Activated T-helper 1 cell treated with Interleukin-2 at 50 U/mL for 16 hours (primary cell): ENCODE measurements around the gene SLC15A5.

ENCODE experiments used
- DNase-seq: peaks from one replicate; pipeline ENCODE4 v3.0.0-alpha.2; 2020; ENCODE audit warnings: low read depth

Gene SLC15A5

GRCh38 chr12:16277585-16277984 lies at the start of gene SLC15A5:
Gene SLC15A5 (minus strand): TSS chr12:16277685. CDS start chr12:16277685, 0 bp downstream.
- no peak for DNase-seq

DNA sequence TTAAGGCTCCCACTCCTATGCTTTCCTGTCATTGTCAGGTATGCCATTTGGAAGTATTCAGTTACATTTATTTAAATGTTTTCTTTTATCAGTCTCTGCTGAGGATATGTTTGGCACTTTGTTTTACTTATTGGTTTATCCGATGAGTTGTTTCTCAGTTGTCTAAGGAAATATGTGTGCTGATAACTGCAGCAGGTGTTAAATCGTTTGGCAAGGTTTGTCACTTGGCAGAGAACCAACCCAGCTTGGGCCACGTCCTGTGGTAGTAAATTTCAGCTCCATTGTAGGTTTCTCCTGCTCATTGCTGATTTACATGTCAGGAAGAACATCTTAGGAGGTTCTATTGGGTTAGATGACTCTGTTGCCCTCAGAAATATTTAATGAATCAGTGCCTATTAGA lies 47.9 kb upstream of the SLC15A5 start:
- no peak for DNase-seq

DNA sequence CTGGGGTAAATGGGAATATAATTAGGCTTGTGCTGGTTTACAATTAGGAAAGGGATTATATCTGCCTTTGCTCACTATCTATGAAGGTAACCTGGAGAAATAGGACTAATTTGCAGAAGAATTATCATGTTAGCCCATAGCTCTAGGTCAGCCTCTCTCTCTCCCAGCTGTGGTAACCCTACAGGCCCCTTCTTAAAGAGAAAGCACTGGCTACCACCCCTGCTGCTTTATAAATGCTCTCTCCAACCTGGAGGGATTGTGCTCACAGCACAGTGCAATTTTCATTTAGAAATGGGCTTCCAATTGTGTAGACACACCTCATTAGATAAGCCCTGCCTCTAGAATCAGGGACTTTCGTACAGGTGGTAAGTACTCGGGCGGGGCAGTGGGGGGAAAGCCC lies 47.3 kb upstream of the SLC15A5 start:
- no peak for DNase-seq

DNA sequence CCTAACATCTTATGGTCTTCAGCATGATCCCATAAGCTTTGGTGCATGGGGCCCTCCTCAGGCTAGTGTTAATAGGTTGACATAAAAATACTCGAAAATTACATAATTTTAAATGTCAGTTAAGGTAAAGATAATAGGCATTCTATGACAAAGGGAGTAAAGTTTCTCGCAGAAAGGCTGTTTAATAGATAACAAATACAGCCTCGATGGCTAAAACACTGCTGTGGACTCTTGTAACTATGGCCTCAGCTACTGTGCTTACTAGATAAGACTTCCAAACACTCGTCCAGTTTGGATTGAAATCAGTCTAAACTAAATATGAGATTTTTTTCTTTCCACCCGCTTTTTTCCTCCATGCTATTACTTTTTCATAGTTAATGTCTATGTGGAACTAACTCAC lies 46.8 kb upstream of the SLC15A5 start:
- no peak for DNase-seq

GRCh38 chr12:16323638-16324037 lies 46.2 kb upstream of the SLC15A5 start:
- DNase-seq: no peak

- no peak for DNase-seq
These were observed 45.5 kb upstream of the SLC15A5 start for GRCh38 chr12:16323010-16323409.

DNA sequence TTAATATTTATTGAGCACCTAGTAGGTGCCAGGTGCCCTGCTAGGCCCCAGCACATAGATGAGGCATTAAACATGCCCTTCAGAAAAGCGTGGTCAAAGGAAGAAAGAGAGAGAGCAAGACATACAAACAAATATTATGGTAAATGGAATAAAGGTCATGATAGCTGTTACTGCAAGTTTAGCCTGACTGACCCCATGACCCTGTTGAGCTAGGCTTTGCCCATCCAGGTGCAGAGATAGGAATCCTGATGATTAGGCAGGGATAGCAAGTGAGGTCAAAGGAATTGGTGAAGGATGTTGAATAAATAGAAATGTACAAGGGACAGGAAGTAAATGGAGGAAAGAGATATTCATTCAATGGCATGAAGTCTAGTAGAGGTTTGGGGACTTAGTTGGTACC lies 33.4 kb upstream of the SLC15A5 start:
- no peak for DNase-seq

GRCh38 chr12:16307856-16308475 lies 30.5 kb upstream of the SLC15A5 start:
- DNase-seq: no peak

GRCh38 chr12:16303939-16304338 lies 26.5 kb upstream of the SLC15A5 start:
- no peak for DNase-seq

DNA sequence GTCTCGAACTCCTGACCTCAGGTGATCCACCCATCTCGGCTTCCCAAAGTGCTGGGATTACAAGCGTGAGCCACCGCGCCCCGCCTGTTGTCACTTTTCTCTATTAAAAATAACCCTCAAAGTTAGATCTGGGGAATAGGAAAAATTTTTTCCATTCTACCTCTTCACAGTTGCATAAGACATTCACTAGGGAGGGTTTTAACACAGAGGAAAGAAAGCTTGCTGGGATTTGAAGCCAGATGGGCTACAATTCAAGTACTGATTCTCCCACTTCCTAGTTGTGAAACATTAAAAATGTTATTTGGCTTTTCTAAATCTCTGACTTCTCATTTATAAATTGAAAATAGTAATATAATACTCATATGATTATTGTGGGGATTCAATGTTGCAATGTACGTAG lies 23.3 kb upstream of the SLC15A5 start:
- no peak for DNase-seq

GRCh38 chr12:16300122-16300521 lies 22.6 kb upstream of the SLC15A5 start:
- DNase-seq: no peak

DNA sequence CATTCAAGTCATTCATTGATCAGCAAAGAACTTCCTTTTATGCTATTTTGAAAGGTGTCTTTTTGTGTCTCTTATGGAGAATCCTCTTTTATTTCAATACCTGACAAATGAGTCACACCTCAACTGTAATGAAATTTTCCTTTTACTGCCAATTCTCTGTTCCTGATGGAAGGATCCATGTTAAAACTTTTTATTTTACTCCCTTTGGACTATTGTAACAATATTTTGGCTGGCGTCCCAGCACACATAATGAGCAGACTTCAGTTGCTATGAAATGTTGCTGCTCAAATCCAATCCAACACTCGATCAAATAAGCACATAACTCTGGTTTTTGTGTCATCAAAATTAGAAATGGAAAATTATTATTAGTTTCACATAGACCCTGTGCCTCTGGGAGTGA lies 21.9 kb upstream of the SLC15A5 start:
- no peak for DNase-seq

GRCh38 chr12:16297521-16297920 lies 20.0 kb upstream of the SLC15A5 start:
- DNase-seq: no peak

GRCh38 chr12:16294376-16294956 lies 17.0 kb upstream of the SLC15A5 start:
- DNase-seq: no peak

DNA sequence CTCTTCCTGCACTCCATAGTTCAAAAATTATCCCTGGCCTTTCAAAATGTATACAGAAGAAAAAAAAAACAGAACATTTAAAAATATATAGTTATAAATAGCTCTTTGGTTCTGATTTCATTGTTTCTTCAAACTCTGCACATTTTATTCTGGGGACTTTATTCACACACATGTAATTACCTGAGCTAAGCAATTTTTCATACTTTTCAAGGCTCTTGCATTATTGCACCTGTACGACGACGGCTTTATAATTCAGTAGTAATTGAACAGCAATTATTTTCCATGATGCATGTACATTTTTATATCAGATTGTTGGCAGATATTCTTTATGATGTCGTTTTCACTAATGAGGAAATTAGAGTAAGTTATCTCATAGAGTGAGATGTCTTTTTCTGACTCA lies 13.5 kb upstream of the SLC15A5 start:
- no peak for DNase-seq

DNA sequence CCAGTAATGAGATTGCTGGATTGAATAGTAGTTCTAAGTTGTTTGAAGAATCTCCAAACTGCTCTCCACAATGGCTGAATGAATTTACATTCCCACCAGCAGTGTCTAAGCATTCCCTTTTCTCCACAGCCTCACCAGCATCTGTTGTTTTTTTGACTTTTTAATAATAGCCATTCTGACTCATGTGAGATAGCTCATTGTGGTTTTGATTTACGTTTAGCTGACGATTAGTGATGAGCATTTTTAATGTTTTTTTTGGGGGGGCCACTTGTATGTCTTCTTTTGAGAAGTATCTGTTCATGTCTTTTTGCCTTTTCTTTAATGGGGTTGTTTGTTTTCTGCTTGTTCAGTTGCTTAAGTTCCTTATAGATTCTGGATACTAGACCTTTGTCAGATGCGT lies 8.1 kb upstream of the SLC15A5 start:
- DNase-seq: no peak

DNA sequence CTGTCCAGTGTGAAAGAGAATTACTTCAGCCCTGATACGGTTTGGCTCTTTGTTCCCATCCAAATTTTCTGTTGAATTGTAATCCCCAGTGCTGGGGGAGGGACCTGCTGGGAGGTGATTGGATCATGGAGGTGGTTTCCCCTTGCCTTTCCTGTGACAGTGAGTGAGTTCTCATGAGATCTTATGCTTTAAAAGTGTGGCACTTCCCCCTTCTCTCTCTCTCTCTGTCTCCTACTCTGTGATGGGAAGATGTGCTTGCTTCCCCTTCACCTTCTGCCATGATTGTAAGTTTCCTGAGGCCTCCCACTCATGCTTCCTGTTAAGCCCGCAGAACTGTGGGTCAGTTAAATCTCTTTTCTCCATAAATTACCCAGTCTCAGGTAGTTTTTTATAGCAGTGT lies 5.5 kb upstream of the SLC15A5 start:
- DNase-seq: no peak

- DNase-seq: no peak
These were observed 4.6 kb upstream of the SLC15A5 start for GRCh38 chr12:16282081-16282480.

DNA sequence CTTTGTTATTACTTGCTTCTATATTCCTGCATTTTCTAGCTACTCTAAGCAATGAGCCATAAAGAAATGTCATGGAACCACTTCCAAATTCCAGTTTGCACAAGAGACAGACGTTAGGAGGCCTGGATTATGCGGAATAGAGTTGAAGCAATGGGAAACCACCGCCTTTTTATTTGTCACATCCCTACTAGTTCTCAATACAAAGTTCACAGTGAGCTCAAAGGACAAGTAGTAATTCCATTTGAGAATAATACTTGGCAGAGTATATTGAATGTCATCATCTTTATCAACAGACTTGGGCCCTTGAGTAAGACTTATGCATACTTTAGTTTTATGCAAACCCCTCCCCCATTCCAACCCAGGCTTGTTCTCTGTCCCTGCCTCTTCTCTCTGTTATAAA lies 3.7 kb upstream of the SLC15A5 start:
- no peak for DNase-seq

DNA sequence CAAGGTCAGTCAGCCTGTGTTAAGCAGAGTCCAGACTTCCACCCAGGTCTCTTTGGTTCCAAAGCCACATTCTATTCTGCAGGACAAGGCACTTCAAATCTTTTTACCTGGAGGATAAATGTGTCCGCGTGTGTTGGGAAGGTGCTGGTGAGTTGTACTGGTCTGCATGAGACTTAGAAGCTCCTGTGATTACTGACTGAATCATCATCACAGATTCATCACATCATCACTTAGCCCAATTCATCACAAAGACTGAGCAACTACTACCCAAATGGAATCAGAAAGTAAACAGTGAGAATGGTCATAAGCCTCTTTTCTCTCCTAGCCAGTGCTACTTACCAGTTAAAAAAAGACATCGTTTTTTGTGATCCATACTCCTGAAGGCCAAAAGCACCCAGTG lies 5.3 kb downstream of the SLC15A5 start:
- no peak for DNase-seq

- no peak for DNase-seq
These were observed 6.4 kb downstream of the SLC15A5 start for GRCh38 chr12:16271062-16271461.

DNA sequence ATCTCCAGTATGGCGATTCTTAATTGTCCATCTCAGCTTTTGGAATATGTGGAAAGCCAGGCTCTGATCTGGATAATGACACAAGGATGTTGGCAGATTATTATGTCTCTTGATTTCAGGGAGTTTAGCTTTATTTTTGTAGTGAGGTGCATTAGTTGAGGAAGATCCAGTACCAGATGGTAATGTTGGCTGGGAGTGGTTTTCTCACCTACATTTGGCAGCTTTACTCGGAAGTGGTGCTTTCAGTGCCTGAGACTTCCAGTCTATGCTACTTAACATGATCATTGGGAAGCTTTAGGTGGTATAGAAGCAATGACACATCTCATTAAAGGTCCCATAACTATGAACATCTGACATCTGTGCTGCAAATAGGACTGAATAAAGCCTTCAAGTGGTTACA lies 7.5 kb downstream of the SLC15A5 start:
- no peak for DNase-seq

DNA sequence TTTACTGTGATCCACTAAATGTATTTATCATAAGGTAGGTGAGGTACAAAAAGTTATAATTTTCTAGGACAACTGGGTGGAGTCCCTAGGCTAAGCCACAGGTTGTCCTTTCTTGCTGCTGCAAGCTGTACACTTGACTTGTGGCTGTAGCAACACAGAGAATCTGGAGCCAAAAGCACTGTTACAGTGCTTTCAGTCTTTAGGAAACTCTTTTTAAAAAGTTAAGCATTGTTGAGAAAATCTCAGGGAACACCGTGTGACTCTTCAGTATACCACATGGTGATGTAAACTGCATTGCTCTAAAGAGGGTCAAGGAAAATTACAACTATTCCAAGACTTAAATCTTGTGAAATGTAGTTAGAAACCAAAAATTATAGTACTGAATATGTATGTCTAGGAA lies 11.4 kb downstream of the SLC15A5 start:
- no peak for DNase-seq

DNA sequence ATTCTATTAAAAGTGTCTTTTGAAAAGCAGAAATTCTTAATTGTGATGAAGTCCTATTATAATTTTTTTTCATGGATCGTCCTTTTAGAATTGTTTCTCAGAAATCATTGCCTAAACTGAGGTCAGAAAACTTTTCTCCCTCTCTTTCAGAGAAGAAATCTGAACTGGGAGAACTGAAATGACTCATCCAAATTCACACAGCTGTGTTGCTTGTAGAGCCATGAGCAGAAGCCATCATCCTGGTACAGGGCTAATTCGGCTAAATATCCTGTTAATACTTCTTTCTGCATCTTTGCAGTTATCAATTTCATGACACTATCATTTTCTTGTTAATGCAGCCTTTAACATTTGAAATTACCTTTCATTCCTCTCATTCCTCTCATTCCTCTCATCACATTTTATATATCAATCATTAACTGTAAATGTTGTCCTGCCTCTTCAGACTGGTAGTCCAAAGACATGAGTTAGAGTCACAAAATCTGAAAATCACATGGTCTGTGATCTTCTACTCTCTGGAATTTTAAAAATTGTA lies 15.5 kb downstream of the SLC15A5 start:
- no peak for DNase-seq
